GM19351 (cell line): ENCODE results near the gene UBE3C.
A peak's percentile ranks its signal among the peaks of the same experiment; 100 is the strongest.

ENCODE experiments used
- ATAC-seq: cut with Tn5 transposase; IDR thresholded peaks from one replicate; pipeline ENCODE4 v1.9.1; 2021; ENCODE audit warnings: mild to moderate bottlenecking, moderate library complexity; ENCODE audit not compliant: unreplicated experiment

UBE3C gene

DNA sequence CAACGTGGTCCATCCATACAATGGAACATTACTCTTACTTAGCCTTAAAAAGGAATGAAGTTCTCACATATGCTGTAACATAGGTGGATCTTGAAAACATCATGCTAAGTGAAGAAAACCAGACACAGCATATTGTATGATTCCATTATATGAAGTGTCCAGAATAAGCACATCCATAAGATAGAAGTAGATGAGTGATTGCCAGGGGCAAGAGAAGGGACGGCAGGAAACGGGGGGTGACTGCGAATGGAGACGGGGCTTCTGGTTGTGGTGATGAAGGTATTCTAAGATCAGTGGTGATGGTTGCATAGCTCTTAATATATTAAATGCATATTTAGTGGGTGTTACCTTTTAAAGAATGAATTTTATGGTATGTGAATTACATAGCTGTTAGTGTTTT is 29.8 kb downstream of the UBE3C start:
- ATAC-seq, result no peak

GRCh38 chr7:157176771-157177170 is 38.0 kb downstream of the UBE3C start:
- ATAC-seq, result no peak

GRCh38 chr7:157177333-157177982 is 38.7 kb downstream of the UBE3C start:
- ATAC-seq, result no peak

- no peak for ATAC-seq
Measured at GRCh38 chr7:157177983-157178381, 39.3 kb downstream of the UBE3C start.

DNA sequence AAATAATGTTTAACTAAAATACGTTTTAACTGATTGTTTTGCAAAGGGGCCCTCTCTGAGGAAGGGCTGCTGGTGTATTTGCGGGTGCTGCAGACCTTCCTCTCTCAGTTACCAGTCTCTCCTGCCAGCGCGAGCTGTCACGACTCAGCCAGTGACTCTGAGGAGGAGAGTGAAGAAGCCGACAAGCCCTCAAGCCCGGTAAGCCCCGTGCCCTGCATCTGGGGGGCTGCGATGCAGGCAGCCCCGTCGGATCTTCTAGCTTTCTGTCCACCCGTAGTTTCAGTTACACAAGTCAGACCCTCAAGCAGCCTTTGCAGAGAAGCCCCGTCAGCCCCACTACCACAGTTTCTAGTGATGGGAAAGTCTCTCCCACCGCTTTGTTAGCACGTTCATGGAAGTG is 45.1 kb downstream of the UBE3C start:
- no peak for ATAC-seq

GRCh38 chr7:157188091-157188665 is 49.5 kb downstream of the UBE3C start:
- no peak for ATAC-seq

- no peak for ATAC-seq
Measured at GRCh38 chr7:157189405-157189804, 50.7 kb downstream of the UBE3C start.

- no peak for ATAC-seq
Measured at GRCh38 chr7:157192861-157193260, 54.1 kb downstream of the UBE3C start.

DNA sequence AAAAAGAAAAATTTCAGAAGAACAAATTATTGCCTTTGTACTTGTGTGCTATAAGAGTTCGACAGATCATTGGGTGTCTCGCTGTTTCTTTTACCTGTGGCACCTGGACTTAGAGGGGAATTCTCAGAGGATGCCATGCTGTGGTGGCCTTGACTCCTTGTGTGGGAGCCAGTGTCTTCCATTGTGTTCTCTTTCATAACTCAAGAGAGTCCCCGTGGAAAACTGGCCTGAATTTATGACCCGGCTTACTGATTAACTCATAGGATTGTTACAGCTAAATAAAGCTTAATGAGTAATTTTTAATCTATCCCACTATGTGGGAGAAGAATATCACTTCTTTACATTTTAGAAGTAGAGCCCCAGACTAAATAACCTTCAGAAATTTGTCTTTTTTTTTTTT is 54.5 kb downstream of the UBE3C start:
- no peak for ATAC-seq

DNA sequence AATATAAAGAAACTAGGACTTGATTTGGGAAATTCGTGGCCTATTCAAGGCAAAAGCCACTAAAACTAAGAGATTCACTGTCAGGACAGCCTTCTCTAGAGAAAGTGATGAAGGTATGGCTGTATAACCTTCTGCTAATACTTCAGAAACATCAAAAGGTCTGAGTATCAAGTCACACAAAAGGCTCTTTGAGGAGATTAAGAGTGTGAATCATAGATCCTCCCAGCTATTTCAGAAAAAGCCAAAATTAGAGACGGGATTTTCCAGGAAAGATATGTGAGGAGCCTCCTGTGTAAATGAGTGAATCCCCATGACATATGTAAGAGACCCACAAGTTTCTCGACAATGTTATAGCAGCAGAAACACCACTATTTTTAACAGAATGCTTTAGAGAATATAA is 56.2 kb downstream of the UBE3C start:
- no peak for ATAC-seq

DNA sequence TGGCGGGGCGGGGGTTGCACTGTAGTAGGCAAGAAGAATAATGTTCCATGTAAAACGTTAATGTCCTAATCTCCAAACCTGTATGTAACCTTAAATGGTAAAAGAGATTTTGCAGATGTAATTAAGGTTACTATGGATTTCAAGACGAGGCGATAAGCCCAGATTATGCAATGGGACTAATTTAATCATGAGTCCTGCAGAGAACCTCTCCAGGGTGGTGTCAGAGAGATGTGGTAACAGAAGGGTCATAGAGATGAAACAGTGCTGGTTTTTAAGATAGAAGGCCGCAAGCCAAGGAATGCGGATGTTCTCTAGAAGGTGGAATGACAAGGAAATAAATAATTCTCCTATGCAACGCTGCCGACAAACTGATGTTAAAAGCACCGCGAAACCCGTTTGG is 57.1 kb downstream of the UBE3C start:
- no peak for ATAC-seq

- no peak for ATAC-seq
Measured at GRCh38 chr7:157204134-157204533, 65.4 kb downstream of the UBE3C start.

- ATAC-seq, result no peak
Measured at GRCh38 chr7:157205438-157205837, 66.7 kb downstream of the UBE3C start.

DNA sequence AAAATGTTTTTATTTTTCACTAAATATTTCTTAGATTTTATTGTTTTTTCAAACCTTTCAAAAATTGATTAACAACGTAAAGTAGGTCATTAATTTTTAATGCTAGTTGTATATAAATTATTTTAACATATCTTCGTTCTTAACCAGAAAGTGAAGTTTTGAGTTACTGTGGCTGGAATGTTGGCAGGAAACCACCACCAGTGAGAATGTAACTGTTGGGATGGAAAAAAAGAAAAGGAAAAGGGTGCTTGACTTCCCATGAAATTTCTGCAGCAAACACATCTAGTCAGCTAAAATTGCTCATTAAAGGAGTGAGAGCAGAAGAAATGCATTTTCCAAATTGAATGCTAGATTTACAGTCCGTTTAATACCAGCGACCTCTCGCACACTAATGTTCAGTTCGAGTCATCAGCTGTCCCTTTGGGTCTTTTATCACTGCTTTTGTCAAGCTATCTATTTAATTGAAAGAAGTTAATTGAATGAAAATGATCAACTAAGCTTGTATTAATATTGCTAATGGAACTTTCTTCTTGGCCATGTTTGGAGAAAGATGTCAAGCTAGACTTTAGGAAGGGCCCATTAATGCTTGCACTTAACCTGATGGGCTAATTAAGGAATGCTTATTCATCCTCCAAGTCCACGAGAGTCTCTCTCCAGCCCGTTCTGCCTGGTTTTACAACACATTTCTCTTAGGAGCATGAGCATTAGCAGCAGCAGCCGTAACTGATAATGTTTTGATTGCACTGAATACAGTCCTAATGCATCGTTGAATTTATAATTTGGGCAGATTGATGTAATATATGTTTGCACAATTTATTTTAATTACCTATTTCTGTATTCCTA is 70.1 kb downstream of the UBE3C start:
- ATAC-seq, result no peak

DNA sequence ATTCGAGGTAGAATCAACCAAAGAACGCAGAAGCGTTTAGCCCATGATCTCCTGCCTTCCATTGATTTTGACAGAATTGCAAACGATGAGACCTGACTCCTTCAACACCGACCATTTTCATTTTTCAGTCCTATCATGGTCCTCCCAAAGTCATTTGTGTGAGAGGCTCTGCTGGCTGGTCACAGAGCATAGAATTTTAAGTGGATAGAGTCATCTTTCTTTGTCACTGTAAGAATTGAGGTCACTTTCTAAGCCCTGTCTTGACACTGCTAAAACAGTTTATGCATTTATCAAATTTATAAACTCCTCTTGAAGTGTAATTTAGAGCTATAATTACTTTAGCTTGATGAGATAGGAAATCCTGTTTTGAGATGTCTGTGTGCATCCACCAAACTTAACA is 72.0 kb downstream of the UBE3C start:
- no peak for ATAC-seq

DNA sequence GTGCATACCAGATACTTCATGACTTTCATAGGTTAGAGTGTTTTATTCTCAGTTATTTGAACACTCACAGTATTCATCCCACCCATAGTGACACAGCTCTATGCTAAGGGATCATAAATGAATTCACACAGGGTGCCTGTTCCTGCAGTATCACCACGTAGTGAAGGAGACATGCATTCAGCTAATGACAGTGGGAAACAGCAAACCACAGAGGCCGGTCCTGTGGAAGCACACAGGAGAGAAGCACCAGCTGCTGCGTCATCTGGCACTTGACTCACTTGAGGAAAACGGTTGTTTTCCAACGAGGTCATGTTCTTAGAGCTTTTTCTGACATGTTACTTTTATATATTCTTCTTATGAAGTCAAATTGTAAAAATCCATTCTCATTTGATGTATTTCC is 73.0 kb downstream of the UBE3C start:
- ATAC-seq, result no peak

GRCh38 chr7:157219154-157219553 is 80.4 kb downstream of the UBE3C start:
- peak; percentile 99 for ATAC-seq

DNA sequence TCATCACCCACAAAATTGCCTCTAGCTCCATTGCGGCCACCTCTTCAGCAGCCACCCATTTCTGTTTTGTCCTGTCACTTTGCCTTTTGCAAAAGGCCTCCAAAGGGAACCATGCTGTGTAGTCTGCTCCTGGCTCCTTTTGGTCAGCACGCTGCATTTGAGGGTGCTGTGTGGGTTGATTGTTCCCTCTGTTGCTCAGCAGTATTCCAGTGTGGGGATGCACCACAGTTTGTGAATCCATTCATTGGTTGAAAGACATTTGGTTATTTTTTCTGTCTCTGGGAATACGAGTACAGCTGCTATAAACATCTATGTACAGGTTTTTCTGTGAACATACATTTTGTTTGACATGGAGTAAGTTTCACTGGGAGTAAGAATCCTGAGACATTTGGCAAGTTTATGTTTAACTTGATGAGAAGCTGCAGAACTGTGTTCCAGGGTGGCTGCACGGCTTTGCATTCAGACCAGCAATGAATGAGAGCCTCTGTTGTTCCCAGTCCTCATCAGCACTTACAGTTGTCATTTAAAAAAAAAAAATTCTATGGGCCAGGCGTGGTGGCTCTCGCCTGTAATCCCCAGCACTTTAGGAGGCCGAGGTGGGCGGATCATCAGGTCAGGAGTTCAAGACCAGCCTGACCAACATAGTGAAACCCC is 82.3 kb downstream of the UBE3C start:
- no peak for ATAC-seq

DNA sequence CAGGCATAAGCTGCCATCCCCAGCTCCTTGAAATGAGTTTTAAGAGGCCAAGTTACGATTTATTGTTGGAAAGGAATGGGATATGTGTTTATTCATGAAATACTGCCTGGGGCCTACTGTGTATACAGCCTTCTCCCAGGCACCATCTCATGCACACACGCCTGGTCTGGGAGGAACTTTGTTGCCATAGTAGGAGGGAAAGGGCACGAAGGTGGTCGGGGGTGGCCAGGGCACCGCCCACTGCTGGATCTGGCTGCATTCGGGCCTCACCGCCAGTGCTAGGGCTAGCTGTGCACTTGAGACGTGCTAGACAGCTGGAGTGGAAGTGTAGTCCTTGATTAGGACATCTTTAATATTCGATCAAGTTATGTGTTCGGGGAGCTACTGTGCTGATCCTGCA is 84.0 kb downstream of the UBE3C start:
- no peak for ATAC-seq

DNA sequence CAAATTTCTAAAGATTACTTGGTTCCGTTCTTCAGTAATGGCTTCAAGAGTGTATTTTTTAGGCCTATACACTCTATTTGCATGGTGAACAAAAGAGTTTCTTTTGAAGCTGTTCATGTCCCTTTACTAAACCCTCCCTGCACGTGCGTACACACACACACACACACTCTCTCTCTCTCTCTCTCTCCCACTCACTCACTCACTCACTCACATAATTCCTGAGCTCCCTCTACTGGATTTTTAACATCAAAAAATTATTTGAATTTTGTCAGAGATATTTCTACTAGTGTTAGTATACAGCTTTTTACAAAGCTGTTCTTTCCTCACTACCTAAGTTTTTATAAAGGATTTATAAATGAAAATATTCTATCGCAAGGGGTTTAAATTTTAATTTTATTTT is 85.9 kb downstream of the UBE3C start:
- no peak for ATAC-seq

DNA sequence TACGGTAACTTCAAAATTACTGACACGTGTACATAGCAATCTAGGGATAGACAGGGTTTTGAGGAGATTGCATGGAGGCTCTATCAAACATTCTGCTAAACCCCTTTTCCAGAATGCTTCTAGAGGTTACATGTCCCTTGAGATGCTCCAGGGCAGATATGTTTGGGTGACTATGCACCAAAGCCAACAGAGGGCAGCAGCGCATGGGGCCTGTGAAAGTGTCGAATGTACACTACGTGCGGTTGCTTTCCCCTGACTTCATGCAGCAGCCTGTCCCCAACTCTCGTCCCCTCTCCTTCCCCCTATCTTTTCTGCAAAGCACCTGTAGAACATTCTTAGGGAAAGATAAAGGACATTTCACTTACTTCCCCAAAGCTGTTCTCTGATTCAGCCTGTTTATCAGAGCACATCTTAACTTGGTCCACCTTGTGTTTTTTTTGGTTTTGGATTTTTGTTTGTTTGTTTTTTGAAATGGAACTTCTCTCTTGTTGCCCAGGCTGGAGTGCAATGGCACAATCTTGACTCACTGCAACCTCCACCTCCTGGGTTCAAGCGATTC is 90.2 kb downstream of the UBE3C start:
- peak; percentile 72 for ATAC-seq
